HG02588 (cell line): ENCODE data around the gene PAX8.

Experiments used
- ATAC-seq: cut with Tn5 transposase; IDR thresholded peaks from one replicate; pipeline ENCODE4 v1.9.1; 2021; ENCODE audit warnings: mild to moderate bottlenecking, moderate library complexity; ENCODE audit not compliant: unreplicated experiment

PAX8 gene

DNA sequence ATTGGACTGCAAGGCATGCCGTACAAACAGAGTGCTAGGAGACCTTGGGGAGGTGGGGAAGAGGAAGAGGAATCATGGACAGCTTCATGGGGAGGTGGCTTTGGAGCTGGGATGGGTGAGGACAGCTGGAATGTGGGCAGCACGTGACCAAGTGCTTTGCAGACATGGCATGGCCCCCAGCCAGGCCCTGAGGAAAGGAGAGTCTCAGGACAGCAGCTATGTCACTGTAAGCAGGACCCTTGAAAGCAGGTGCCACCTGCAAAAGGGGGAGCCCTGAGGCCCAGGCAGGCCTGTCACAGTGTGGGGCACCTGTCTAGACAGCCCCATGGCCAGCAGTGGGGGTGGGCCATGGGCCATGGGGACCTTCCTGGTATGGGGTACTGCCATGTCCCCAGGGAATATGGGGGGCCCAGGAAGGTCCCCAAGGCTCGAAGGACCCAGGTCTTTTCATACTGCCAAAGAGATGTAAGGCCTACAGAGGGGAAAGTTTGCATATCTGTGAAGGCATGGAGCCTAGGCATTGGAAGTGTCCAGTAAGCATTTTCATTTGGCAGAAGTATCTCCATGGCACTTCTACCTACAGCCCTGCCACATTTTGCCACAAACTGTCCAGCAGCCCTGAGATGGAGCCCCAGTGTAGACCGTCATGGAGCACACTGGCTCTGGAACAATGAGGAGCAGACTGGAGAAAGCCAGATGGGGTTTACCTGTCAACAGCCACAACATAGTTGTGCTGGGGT is 9.9 kb downstream of the PAX8 start:
- ATAC-seq: no peak

- ATAC-seq: no peak
Measured at GRCh38 chr2:113266431-113266830, 12.3 kb downstream of the PAX8 start.

DNA sequence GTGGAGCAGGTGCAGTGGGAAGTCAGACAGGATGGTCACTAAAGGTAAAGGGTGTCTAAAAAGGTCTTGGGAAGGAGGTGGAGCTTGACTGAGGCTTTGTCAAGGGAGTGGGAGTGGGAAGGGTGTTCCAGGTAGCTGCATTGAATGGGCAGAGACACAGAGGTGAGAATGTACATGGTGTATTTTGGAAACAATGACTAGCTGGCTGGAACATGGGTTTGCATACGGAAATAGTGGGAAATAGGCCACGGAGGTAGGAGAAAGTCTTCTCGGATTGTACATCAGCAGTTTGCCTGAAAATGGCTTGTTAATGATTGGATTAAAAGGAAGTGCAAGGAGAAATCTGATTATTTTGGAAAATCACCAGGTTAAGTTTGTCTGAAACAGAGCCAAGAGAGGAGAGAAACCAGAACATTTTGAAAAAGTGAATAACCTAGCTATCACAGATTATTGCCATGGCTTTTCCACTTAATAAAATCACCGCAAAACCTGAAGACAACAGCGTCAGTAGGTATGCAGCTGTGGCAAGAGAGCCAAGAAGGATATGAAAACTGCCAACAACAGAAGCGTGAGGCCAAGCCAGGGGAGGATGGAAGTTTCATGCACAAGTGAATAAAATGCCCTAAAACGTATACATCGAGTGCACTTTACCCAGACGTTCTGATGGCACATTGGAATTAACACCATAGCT is 13.9 kb downstream of the PAX8 start:
- ATAC-seq: no peak

DNA sequence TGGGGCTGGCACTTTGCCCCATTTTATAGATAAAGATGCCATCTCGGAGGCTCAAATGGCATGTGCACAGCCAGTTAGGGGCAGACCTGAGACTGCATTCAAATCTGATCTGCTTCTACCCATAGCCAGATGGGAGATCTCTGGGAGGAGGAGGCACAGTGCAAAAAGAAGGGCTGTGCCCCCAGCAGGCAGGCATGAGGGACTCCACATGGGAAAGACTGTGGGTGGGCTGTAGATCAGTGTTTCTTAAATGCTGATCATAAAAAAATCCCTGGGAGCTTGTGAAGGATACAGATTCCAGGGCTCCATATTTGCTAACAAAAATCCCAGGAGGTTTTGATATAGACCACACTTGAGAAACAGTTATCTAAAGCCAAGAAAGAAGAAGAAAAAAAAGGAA is 15.2 kb downstream of the PAX8 start:
- no peak for ATAC-seq

DNA sequence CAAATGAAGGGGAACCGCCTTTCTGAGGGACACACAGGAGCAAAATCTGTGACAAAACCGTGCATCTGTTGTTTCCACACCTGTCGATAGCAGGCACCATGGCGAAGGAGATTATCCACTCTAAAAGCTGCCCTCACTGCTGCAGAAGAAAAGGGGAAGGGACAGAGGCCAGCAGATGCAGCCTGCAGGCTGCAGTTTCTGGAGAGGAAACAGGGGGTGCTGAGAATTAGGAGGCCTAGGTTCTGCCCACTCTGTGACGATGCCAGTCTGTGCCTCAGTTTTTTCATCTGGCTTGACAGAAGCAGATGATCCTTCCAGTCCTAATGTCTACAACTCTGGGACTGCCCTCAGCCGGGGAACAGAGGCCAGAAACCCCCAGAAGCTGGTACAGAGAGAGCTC is 17.7 kb downstream of the PAX8 start:
- ATAC-seq: no peak

GRCh38 chr2:113258471-113259147 is 20.1 kb downstream of the PAX8 start:
- ATAC-seq: no peak

GRCh38 chr2:113257516-113258264 is 21.0 kb downstream of the PAX8 start:
- no peak for ATAC-seq

DNA sequence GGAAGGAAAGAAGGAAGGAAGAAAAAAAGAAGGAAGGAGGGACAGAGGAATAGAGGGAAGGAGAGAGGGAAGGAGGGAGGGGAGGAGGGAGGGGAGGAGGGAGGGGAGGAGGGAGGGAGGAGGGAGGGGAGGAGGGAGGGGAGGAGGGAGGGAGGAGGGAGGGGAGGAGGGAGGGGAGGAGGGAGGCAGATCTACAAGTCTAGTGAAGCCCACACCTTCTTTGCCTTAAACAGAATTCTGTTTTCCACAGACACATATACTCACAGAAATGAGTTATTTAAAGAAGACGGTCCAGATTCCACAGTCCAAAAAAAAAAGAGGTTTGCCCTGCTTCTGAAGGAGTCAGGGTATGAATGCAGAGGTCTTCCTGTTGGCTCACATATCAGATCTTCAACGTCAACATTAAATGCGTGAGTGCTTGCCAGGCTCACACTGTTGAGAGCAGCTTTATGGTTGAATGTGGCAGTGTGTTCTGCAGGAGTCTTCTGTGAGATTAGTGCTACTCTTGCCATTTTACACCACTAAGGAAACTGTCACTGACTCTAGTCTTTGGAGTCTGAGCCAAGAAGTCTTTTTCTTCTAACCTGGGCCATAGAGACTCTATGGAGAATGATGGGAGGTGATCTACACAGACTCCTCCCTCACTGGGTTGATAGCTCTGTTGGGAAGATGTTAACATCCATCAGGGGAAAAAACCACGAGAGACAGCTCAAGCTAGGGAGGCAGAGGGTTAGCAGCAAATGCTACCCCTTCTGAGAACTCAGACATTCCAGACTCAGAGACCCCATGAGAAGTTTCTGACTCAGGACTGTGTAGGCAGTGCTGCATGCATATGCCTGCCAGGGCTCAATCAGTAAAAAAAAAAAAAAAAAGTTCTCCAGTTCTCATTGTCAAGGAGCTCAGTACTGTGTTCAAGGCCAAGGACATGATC is 23.3 kb downstream of the PAX8 start:
- no peak for ATAC-seq

DNA sequence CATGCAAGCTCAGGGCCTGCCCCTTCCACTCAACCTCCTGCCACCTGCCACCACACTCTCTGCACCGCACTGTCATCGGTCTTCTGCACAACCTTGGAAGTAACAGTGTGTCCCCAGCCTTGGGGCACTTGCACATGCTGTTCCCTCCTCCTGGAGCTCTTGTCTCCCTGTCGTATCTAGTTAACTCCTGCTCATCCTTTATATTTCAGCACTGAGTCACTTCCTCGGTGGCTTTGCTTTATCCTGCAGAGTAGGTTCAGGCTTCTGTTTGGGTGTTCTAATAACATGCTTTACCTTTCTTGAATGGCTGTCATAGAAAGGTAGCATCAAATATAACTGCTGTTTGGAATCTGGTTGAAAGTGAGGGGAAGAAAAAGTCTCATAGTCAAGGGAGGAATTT is 25.3 kb downstream of the PAX8 start:
- ATAC-seq: no peak

DNA sequence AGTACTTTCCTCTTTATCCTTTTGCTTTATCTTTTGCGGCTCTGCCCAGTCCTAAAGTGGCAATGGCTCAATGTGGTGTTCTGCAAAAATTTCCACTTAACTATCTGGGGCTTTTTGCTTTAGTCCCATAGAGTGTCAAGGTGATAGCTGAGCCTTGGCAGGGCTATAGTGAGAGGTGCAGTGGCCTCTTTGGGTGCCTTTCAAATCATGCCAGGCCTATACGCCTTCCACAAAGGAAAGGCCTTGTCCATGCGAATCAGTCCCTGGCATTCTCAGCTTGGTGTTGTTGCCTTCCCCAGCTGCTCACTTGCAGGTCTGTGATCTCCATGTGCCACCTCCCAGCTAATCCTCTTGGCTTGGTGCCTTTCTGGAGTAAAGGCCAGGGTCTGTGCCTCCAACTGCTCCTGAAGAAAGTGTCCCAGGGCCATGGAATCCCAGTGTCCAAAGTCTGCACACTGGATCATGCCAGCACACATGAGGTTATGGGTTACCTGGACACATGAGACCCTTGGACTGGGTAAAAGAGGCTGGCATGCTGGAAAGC is 26.6 kb downstream of the PAX8 start:
- ATAC-seq: no peak

GRCh38 chr2:113251118-113251517 is 27.6 kb downstream of the PAX8 start:
- ATAC-seq: no peak

DNA sequence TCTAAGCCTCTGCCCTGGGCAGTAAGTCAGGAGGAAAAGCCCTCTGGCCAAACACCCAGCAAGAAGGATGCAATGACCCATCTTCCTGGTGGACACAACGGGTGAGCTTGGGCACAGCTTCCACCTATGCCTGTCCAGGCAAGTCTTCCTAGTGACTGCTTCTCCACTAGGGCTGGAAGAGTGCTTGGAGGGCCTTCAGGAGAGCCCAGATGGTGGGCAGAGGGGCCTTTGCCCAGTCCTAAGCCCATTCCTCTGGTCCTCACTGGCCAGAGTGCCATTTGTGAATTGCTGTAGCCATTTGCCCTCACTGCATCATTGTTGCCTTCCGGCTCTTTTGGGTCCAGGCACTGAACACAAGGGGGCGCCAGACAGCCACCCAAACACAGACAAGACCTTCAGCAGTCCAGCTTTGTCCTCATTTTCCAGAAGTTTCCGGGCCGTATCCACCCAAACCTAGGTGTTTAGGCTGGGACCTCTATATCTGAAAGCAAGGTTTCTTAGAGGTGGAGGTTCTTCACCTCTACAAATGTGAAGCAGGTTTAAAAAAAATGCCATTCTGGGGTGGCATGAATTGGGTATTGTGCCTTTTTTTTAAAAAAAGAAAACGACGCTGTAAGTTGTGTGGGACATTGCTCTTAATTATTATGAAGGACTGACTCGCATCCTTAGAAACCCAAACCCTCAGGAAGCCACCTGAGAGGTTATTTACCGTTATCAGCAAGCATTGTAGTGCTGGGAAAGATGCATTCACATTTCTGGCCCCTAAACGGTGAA is 29.5 kb downstream of the PAX8 start:
- peak; percentile 54 for ATAC-seq

- no peak for ATAC-seq
Measured at GRCh38 chr2:113246606-113247005, 32.1 kb downstream of the PAX8 start.

DNA sequence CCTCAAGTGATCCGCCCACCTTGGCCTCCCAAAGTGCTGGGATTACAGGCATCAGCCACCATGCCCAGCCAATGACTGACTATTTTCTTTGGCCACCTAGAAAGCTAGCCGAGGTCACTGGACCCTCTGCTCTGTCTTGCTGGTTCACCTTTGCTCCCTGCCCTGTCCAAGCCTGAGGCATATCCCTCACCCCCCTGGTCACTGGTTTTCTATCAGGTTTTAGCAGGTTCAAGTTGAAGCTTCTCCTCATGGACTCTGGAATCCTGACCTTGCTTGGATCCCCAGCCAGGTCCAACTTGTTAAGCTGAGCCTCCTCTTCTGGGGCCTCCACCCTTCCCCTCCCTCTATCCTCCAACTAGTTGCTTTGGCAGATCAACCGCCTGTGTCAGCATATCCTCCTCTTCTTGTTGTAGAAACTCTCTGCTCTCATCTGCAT is 33.4 kb downstream of the PAX8 start:
- ATAC-seq: no peak

DNA sequence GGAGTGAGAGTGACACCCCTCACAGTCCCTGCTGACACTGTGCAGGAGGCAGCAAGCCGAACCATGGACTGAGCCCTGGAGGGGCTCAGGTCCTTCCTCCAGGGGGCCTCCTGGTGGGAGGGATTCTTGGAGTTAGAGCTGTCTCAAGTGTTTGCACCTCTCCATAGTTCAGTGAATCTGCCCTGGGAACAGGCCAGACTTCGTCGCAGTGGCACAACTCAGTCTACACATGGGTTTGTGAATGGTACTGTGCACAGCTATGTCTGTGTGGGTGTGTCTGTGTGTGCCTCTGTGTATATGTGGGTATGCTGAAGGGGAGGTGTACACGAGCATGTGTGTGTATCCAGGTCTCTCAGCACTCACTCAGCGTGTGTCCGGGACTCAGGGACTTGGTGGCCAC is 36.4 kb downstream of the PAX8 start:
- ATAC-seq: no peak

DNA sequence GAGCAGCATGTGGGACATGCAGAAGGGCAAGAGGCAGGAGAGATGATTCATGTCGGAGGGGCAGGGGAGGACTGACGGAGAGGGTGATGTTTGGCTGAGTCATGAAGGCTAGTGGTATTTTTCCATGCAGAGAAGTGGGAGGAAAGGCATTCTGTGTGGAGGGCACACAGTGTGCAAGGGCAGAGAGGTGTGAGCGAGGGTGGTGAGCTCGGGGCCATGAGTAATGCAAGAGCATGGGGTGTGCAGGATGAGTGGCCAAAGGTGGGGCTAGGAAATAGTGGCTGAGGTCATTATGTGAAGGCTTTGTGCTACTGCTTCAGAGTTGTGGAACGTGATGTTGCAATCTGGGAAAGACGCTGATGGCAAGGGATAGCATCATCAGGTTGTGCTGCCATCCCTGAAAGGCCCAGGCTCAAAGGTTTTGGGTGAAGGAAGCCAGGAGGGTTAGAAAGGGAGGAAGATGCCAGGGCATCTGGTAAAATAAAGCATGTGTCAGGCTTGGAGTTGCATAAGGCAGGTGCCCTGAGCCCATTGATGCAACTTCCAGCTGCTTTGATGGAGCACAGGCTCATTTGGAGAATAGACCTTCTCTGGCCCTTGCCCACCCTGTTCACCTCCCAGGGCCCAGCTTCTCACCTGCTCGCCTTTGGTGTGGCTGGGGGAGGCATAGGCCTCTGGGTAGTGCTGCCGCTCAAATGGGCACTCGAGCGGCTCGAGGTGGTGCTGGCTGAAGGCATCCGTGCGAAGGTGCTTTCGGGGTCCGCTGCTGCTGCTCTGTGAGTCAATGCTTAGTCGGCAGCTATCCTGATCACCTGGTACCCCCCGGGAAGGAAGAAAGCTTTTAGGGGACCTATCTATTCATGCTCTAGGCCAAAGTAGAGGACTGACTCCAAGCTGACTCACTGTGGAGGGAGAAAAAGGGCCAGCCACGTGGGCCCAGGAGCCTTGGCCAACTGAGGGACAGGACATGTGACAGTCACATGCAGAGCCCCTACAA is 37.5 kb downstream of the PAX8 start:
- ATAC-seq: no peak

- ATAC-seq: no peak
Measured at GRCh38 chr2:113240150-113240914, 38.4 kb downstream of the PAX8 start.
